HG02938 (cell line): ENCODE results near the gene FTCD.
"Not testable (repeated sequence)": the region's sequence is repeated elsewhere in the genome, so short reads cannot be mapped to it uniquely, and the experiment has no call there.

Experiments
- ATAC-seq: cut with Tn5 transposase; IDR thresholded peaks from one replicate; pipeline ENCODE4 v1.9.1; 2021; ENCODE audit warnings: mild to moderate bottlenecking, moderate library complexity; ENCODE audit not compliant: unreplicated experiment

Gene FTCD

GRCh38 chr21:46155514-46156377 lies at the start of gene FTCD:
FTCD (minus strand) TSS chr21:46155579; CDS start chr21:46155523, 56 bp downstream.
- no peak for ATAC-seq

GRCh38 chr21:46205166-46205565 lies 49.8 kb upstream of the FTCD start:
- ATAC-seq = no peak

- no peak for ATAC-seq
These were observed 47.8 kb upstream of the FTCD start for GRCh38 chr21:46203203-46203600.

GRCh38 chr21:46202592-46203202 lies 47.3 kb upstream of the FTCD start:
- no peak for ATAC-seq

- not testable (repeated sequence) for ATAC-seq
These were observed 45.8 kb upstream of the FTCD start for GRCh38 chr21:46200877-46201803.

GRCh38 chr21:46199436-46200373 lies 44.3 kb upstream of the FTCD start:
- no peak for ATAC-seq

- ATAC-seq = no peak
These were observed 41.4 kb upstream of the FTCD start for GRCh38 chr21:46196733-46197132.

- no peak for ATAC-seq
These were observed 40.3 kb upstream of the FTCD start for GRCh38 chr21:46195595-46196195.

GRCh38 chr21:46194374-46195334 lies 39.3 kb upstream of the FTCD start:
- ATAC-seq = no peak

- ATAC-seq = no peak
These were observed 38.5 kb upstream of the FTCD start for GRCh38 chr21:46193829-46194373.

GRCh38 chr21:46191686-46192575 lies 36.6 kb upstream of the FTCD start:
- no peak for ATAC-seq

- ATAC-seq = no peak
These were observed 35.9 kb upstream of the FTCD start for GRCh38 chr21:46191257-46191685.

GRCh38 chr21:46190491-46191131 lies 35.2 kb upstream of the FTCD start:
- ATAC-seq = no peak

GRCh38 chr21:46189959-46190490 lies 34.6 kb upstream of the FTCD start:
- ATAC-seq = no peak

GRCh38 chr21:46189213-46189958 lies 34.0 kb upstream of the FTCD start:
- no peak for ATAC-seq
